HG03432 (cell line): Measurements from ENCODE around the gene ATXN7L2.
A peak's percentile ranks its signal among the peaks of the same experiment; 100 is the strongest.

Source experiments
- ATAC-seq: cut with Tn5 transposase; IDR thresholded peaks from one replicate; pipeline ENCODE4 v1.9.1; 2021; ENCODE audit warnings: mild to moderate bottlenecking, moderate library complexity; ENCODE audit not compliant: unreplicated experiment

ATXN7L2 gene

GRCh38 chr1:109475261-109475660, 8.4 kb upstream of the ATXN7L2 start:
- ATAC-seq: no peak

GRCh38 chr1:109476825-109477224, 6.9 kb upstream of the ATXN7L2 start:
- ATAC-seq: no peak

GRCh38 chr1:109477821-109478220, 5.9 kb upstream of the ATXN7L2 start:
- ATAC-seq: no peak

- ATAC-seq: no peak
Observed at GRCh38 chr1:109478806-109479205, 4.9 kb upstream of the ATXN7L2 start.

GRCh38 chr1:109479311-109479710, 4.4 kb upstream of the ATXN7L2 start:
- ATAC-seq: no peak

GRCh38 chr1:109479901-109480300, 3.8 kb upstream of the ATXN7L2 start:
- no peak for ATAC-seq

DNA sequence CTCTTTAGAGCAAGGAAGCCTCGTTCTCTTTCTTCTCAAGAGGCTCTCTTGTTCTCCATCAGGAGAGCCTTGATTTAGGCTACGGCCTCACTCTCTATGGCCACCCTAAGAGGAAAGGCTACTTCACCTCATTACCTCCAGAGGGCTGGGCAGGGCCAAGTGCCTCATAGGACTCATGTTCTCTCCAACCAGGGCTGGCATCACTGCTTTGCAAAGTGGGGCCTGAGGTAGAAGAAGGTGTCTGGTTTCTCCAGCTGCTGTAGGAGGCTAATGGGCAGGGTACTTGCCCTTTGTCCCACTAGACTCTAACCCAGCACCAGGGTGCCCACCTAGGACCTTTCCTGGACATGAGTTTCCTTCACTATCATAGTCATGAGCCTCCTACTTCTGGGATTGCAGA, 2.1 kb upstream of the ATXN7L2 start:
- no peak for ATAC-seq

DNA sequence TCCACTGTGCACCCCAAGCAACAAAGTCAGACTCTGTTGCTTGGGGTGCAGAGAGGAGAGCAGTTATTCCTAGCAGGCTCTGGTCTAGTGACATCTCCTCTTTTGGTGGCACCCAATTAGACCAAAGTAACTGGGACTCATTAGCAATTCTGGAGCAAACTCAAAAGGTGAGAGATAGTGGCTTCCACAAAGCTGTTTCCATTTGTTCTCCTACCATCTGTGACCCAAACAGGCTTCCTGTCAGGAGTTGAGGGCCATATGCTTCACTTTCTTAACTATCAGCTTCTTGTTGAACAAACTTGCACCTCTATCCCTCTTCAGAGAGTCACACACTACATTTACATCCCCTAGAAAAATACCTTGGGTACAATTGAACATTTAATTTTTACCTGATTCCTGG, 1.5 kb upstream of the ATXN7L2 start:
- ATAC-seq: no peak

DNA sequence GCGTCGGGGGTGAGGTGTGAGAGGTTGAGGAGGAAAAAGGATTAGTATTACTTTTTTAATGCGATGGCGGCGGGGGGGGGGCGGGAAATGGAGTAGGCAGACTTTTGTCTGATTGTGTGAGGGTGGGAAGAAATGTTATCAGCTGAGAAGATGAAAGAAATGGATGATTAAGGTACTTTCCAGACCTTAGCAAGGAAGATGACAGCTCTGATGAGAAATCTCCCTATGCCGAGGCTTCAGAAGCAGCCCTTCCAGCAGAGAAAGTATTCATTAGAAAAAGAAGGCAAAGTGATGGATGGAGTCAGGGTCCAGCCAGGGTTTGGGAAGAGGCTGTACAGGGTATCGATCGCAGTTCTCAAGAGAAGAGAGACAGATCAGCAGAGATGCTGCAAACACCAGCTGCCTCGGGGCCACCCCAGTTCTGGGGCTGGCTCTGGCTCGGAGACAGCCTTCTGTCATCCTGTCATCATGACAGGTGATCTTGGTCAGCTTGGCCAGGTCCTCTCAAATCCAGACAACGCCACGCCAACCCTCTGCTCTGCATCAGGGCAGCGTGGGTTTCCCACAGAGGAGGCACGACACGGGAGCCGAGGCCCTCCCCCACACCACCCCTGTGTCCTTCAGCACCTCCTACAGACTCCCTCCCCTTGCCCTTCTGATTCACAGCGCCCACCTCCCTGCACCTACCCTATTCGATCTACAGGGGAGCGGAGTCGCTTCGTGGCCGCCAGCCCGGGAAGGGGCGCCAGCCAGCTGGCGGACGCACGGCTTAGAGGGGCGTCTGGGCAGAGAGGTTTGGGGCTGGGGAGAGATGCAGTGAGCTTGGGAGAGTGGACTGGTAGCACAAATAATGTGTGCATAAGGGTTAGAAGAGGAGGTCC, 674 bp upstream of the ATXN7L2 start:
- peak; percentile 27 for ATAC-seq

DNA sequence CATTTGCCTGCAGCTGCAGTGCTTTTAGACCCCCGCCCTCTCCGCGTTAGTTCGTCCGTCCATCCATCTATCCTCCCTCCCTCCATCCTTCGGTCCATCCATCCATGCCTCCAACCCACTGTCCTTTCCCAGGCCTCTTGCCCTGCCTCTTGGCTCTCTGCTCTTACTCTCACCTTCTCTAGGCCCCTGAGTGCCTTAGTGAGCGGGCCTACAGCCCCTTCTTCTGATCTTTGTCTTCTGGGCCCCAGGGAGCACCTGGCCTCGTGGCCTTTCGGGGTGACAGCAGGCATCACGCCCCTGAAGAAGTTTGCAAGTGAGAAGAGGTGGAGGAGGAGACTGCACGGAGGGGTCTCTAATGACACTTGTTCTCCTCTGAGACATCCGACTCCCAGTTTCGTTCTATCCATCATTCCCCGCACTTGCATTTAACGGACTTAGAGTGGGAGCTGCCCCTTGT, 842 bp downstream of the ATXN7L2 start:
- no peak for ATAC-seq

DNA sequence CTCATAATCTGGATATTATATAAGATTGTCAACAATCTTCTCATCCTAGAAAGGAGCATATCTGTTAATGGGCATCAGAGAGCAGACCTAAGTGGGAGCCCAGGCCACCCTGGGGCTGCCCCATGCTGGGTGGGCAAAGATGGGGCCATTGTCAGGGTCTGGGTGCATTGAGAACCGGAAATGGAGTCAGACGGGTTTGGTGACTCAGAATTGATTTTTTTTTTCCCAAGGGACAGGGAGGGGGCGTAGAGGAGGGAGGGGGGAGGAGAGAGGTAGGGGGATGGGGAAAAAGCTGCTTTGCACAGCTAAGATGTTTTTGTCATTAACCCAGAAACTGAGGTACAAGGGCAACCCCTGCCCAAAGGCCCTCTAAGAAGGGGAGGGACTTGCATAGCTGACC, 1.3 kb downstream of the ATXN7L2 start:
- ATAC-seq: no peak

DNA sequence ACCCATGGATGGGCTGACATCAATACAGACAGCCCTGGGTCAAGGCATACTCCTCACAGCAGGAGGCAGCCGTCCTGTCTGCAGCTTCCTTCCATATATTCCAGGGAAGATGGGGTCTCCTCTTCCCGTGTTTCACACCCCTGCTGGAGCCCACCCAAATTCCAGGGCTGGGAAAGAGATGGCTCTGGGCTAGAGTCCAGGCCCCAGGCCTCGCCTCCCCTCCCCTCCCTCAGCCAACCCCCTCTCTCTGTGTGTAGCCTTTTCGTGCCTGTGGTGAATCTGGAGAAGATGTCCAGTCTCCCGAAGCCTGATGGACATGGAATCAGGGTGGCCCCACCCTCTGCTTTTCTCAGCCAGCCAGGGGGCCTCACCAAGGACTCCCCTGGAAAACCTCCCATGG, 3.6 kb downstream of the ATXN7L2 start:
- no peak for ATAC-seq

GRCh38 chr1:109488201-109488600, 4.5 kb downstream of the ATXN7L2 start:
- ATAC-seq: no peak

DNA sequence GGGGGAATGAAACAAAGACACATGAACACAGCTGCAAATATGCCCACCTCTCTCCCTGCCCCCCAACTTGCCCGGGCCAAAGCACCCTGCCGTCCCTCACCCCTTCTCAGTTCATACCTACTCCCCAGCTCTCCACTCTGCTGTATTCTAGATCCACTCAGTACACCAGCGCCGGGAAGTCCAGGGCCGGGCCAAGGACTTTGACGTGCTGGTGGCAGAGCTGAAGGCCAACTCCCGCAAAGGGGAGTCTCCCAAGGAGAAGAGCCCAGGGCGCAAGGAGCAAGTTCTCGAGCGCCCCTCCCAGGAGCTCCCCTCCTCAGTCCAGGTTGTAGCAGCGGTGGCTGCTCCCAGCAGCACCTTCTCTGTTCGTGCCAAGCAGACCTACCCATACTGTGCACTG, 5.0 kb downstream of the ATXN7L2 start:
- no peak for ATAC-seq

GRCh38 chr1:109490029-109490933, 6.6 kb downstream of the ATXN7L2 start:
- ATAC-seq: peak; percentile 32

- no peak for ATAC-seq
Observed at GRCh38 chr1:109490934-109491302, 7.2 kb downstream of the ATXN7L2 start.

- no peak for ATAC-seq
Observed at GRCh38 chr1:109491372-109491771, 7.7 kb downstream of the ATXN7L2 start.

- no peak for ATAC-seq
Observed at GRCh38 chr1:109492779-109493178, 9.1 kb downstream of the ATXN7L2 start.

DNA sequence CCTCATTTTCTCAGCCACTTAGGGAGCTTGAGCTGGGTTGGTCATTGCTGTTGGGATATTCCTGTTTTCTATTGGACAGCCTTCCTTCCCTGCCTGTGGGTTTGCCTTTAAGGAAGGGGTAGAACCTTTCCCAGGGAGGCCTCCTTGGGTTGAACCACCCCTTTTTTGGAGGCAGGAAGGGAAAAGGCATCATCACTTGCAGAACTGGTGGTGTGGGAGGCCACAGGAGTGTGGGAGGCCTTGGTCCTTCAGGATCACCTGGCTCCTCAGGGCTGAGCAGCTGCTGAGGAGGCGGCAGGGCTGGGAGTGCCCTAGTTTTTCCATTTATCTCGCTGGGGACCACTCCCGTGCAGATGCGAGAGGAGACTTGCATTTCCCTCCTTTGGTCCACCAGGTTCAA, 9.5 kb downstream of the ATXN7L2 start:
- ATAC-seq: no peak

GRCh38 chr1:109493805-109494539, 10.3 kb downstream of the ATXN7L2 start, which contains the start of gene CYB561D1:
Gene CYB561D1 (plus strand): TSS chr1:109494094. CDS start chr1:109494140, 46 bp downstream.
- ATAC-seq: peak; percentile 90

DNA sequence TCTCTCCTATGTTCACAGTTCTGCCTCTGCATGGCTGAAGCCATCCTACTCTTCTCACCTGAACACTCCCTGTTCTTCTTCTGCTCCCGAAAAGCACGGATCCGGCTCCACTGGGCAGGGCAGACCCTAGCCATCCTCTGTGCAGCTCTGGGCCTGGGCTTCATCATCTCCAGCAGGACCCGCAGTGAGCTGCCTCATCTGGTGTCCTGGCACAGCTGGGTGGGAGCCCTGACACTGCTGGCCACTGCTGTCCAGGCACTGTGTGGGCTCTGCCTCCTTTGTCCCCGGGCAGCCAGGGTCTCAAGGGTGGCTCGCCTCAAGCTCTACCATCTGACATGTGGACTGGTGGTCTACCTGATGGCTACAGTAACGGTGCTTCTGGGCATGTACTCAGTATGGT, 12.0 kb downstream of the ATXN7L2 start:
- no peak for ATAC-seq
